Panc1 (cell line): ENCODE data around the gene KCNE3. TPM values are rescaled to one million over a fixed set of nuclear protein-coding genes. Genes with fewer than 3 reads are reported as not detected.

ENCODE experiments used
- ATAC-seq: fragments of 200-7000 bp; cut with Tn5 transposase; 2 replicates; pipeline ENCODE4 v1.9.1; 2020; ENCODE audit warnings: mild to moderate bottlenecking, moderate library complexity
- BruUV-seq: library from RNA; stranded (reverse); fragments of 400-500 nt; replicated peaks from 2 replicates; lab custom pipeline; 2021; lab: Mats Ljungman, UMichigan
- CTCF ChIA-PET: fragments of 300-600 bp; sonication (Branson Sonifier 250); formaldehyde crosslinking; loops from one replicate; lab custom pipeline; 2022; ENCODE audit warnings: antibody characterized with exemption; lab: Charles Lee
- POLR2A ChIA-PET: fragments of 300-600 bp; sonication (Branson Sonifier 250); formaldehyde crosslinking; loops from one replicate; lab custom pipeline; 2022; ENCODE audit warnings: antibody characterized with exemption; lab: Charles Lee
- DNase-seq: peaks from one replicate; pipeline ENCODE4 v3.0.0-alpha.2; 2010; ENCODE audit warnings: low read depth, low spot score
- H3K27ac ChIP-seq: 2 replicates; pipeline ENCODE4 v1.5.1; 2011; ENCODE audit warnings: mild to moderate bottlenecking, low read length, inconsistent platforms
- H3K27me3 ChIP-seq: fragments of 200-500 bp; sonication (Bioruptor generic); 2 replicates; pipeline ENCODE4 v1.6.0; 2014; ENCODE audit warnings: low read length, inconsistent platforms; ENCODE audit not compliant: control insufficient read depth, insufficient read depth
- H3K36me3 ChIP-seq: fragments of 200-500 bp; sonication (Bioruptor generic); 2 replicates; pipeline ENCODE4 v1.5.1; 2014; ENCODE audit warnings: inconsistent platforms, mild to moderate bottlenecking, low read length, moderate library complexity; ENCODE audit not compliant: control insufficient read depth, insufficient read depth
- H3K4me1 ChIP-seq: 2 replicates; pipeline ENCODE4 v1.5.1; 2011; ENCODE audit warnings: inconsistent platforms, mild to moderate bottlenecking, low read length, moderate library complexity; ENCODE audit not compliant: control insufficient read depth, insufficient read depth
- H3K4me3 ChIP-seq, 2 experiments: 2 replicates each; pipeline ENCODE4 v1.5.1; 2011 to 2012; ENCODE audit warnings: low read depth in 2 of 2, low read length in 2 of 2, mild to moderate bottlenecking in 2 of 2, inconsistent platforms in 1 of 2, moderate library complexity in 1 of 2
- H3K9me3 ChIP-seq: fragments of 200-500 bp; sonication (Bioruptor generic); 2 replicates; pipeline ENCODE4 v1.5.1; 2014; ENCODE audit warnings: low read depth, mild to moderate bottlenecking, inconsistent platforms, low read length, moderate library complexity; ENCODE audit not compliant: control insufficient read depth, insufficient read depth
- CTCF ChIP-seq: fragments of 450-650 bp; IDR thresholded peaks from 2 replicates; pipeline ENCODE4 v1.5.1; 2017; ENCODE audit warnings: mild to moderate bottlenecking
- POLR2AphosphoS5 ChIP-seq: IDR thresholded peaks from 2 replicates; pipeline ENCODE4 v1.6.1; 2012; ENCODE audit warnings: mild to moderate bottlenecking, low read depth, low read length, moderate library complexity
- SIN3A ChIP-seq: IDR thresholded peaks from 2 replicates; pipeline ENCODE4 v1.6.1; 2012; ENCODE audit warnings: low read depth, mild to moderate bottlenecking, low read length, moderate library complexity, borderline replicate concordance; ENCODE audit not compliant: insufficient read depth
- TCF7L2 ChIP-seq: IDR thresholded peaks from 2 replicates; pipeline ENCODE4 v1.6.1; 2011; ENCODE audit warnings: mild to moderate bottlenecking, low read depth, low read length, inconsistent platforms
- in situ Hi-C: cut with HindIII; loops from 2 replicates; pipeline ENCODE4 v1.10.0; 2016; ENCODE audit warnings: low sequenced_read_pairs, low pct_unique_long_range_greater_than_20kb
- intact Hi-C: fragments of 100-400 bp; cut with micrococcal nuclease; formaldehyde crosslinking; loops from one replicate; pipeline ENCODE4 v1.10.0; 2022; ENCODE audit not compliant: unreplicated experiment
- total RNA-seq: library from RNA; stranded (reverse); gene quantifications from one replicate; pipeline ENCODE4 v1.2.1, GENCODE V29; 2021; ENCODE audit not compliant: unreplicated experiment
- TF ChIP-seq, protein P1 (sequence below), 2 experiments: IDR thresholded peaks; 2 replicates each; pipeline ENCODE4 v1.6.1; 2011 to 2012; ENCODE audit warnings: low read depth in 2 of 2, control low read depth in 1 of 2, low read length in 1 of 2, mild to moderate bottlenecking in 1 of 2, moderate library complexity in 1 of 2; ENCODE audit not compliant: insufficient read depth in 1 of 2

KCNE3 gene
- total RNA-seq, 1 experiment from 2014 or later = 0.15 TPM

DNA sequence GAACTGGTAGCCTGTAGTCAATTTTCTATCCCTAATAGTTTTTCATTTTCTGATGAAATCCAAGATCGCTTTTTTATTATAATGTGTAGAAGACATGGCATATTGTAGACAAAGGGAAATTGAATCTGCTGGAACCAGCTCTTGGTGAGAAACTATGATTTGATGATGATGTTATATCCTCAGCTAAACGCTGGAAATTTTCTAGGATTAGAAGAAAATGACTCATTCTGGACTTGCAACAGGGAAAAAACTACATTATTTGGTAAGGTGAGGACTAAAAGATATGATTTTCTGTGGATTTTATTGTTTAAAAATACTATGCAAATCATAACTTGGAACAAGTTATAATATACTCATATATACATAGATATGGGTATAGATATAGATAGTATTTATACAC lies 55.0 kb downstream of the KCNE3 start:
- Histone ChIP-seq H3K36me3 (no peaks in the 10 kb centered on the region), H3K4me3 (no peak overlapping the region), H3K9me3 (no peaks in the 10 kb centered on the region), H3K4me1 (no peaks in the 10 kb centered on the region), H3K27ac (no peak overlapping the region), H3K27me3 (no peaks in the 10 kb centered on the region)
- intact Hi-C loops = no loop called here
- DNase-seq = no peak
- no peak for ATAC-seq
- POLR2A ChIA-PET = no interaction called here
- in situ Hi-C loops = no loop called here
- TF ChIP-seq POLR2AphosphoS5 = no peak
- no peak for TF ChIP-seq SIN3A
- no peak for TF ChIP-seq TCF7L2
- no peak for TF ChIP-seq CTCF
- CTCF ChIA-PET = no interaction called here
- BruUV-seq = no TSS peak

DNA sequence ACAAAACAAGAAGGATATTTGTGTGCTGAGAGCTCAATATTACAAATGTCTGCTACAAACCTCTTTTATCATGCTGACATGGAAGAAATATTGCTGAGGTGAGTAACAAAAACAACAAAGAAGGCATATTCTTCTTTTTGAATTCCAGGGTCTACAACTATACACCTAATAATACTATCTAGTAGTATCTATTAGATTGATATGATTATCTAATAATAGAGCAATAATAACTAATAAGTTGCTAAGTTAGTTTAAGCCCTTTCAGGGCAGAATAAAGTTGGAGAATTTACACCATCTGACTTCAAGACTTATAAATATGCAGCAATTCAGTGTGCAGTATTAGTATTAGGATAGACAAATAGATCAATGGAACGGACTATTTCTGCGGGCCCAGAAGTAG lies 57.7 kb downstream of the KCNE3 start:
- Histone ChIP-seq H3K27ac (no peak overlapping the region), H3K4me1 (no peaks in the 10 kb centered on the region), H3K27me3 (no peaks in the 10 kb centered on the region), H3K4me3 (no peak overlapping the region), H3K9me3 (no peaks in the 10 kb centered on the region), H3K36me3 (no peaks in the 10 kb centered on the region)
- ATAC-seq (no peak), DNase-seq (no peak)
- intact Hi-C loops = no loop called here
- ChIA-PET POLR2A (no interaction called here), CTCF (no interaction called here)
- in situ Hi-C loops = no loop called here
- BruUV-seq = no TSS peak
- no peak for TF ChIP-seq POLR2AphosphoS5
- TF ChIP-seq CTCF = no peak
- no peak for TF ChIP-seq SIN3A
- TF ChIP-seq, protein P1, sequence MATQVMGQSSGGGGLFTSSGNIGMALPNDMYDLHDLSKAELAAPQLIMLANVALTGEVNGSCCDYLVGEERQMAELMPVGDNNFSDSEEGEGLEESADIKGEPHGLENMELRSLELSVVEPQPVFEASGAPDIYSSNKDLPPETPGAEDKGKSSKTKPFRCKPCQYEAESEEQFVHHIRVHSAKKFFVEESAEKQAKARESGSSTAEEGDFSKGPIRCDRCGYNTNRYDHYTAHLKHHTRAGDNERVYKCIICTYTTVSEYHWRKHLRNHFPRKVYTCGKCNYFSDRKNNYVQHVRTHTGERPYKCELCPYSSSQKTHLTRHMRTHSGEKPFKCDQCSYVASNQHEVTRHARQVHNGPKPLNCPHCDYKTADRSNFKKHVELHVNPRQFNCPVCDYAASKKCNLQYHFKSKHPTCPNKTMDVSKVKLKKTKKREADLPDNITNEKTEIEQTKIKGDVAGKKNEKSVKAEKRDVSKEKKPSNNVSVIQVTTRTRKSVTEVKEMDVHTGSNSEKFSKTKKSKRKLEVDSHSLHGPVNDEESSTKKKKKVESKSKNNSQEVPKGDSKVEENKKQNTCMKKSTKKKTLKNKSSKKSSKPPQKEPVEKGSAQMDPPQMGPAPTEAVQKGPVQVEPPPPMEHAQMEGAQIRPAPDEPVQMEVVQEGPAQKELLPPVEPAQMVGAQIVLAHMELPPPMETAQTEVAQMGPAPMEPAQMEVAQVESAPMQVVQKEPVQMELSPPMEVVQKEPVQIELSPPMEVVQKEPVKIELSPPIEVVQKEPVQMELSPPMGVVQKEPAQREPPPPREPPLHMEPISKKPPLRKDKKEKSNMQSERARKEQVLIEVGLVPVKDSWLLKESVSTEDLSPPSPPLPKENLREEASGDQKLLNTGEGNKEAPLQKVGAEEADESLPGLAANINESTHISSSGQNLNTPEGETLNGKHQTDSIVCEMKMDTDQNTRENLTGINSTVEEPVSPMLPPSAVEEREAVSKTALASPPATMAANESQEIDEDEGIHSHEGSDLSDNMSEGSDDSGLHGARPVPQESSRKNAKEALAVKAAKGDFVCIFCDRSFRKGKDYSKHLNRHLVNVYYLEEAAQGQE (IDR thresholded peaks at IDR 0.05; ENCODE audit: insufficient read depth in 1 of 2, low read depth in 2 of 2, low read length in 1 of 2) = no peak
- no peak for TF ChIP-seq TCF7L2

Other genes with a start within 250 kb of the KCNE3 start
- 1.3 TPM for gene P4HA3, start 155.9 kb downstream of the KCNE3 start, total RNA-seq
- gene PGM2L1, start 69.1 kb downstream of the KCNE3 start, total RNA-seq = 33.1 TPM
- gene LIPT2, start 26.2 kb upstream of the KCNE3 start, total RNA-seq = 6.2 TPM
- gene POLD3, start 125.0 kb upstream of the KCNE3 start, total RNA-seq = 31.7 TPM